Ovary (tissue), 9 donors: ENCODE data around the gene NUB1. TPM values are rescaled to one million over a fixed set of nuclear protein-coding genes. Genes with fewer than 3 reads are reported as not detected.

Source experiments
- DNase-seq, 5 donors: peaks; one replicate each; pipeline ENCODE4 v3.0.0-alpha.2; 2019 to 2020
- H3K27ac ChIP-seq, 2 donors: fragments of 200-600 bp; one replicate each; pipeline versions ENCODE4 v1.5.1 to v1.8.0; 2019 to 2022
- H3K27me3 ChIP-seq: fragments of 200-600 bp; one replicate; pipeline ENCODE4 v1.8.0; 2022
- H3K36me3 ChIP-seq: fragments of 200-600 bp; sonication (generic); one replicate; pipeline ENCODE4 v1.5.1; 2019
- H3K4me1 ChIP-seq: one replicate; pipeline ENCODE4 v1.8.1; 2013; ENCODE audit warnings: mild to moderate bottlenecking, moderate library complexity; ENCODE audit not compliant: insufficient read depth
- H3K4me3 ChIP-seq: fragments of 200-600 bp; sonication (generic); one replicate; pipeline ENCODE4 v1.5.1; 2017
- H3K9me3 ChIP-seq, 2 donors: fragments of 200-600 bp in 1 of 2; sonication (generic) in 1 of 2; one replicate each; pipeline versions ENCODE4 v1.5.1 to v1.8.1; 2013 to 2019; ENCODE audit warnings: mild to moderate bottlenecking in 1 of 2, moderate library complexity in 1 of 2
- CTCF ChIP-seq, 3 donors: fragments of 450-650 bp in 2 of 3; fragments of 200-600 bp in 1 of 3; IDR thresholded peaks; one replicate each; pipeline versions ENCODE4 v1.5.1 to v1.8.0; 2016 to 2022; ENCODE audit warnings: antibody characterized with exemption in 3 of 3, mild to moderate bottlenecking in 1 of 3
- EP300 ChIP-seq: sonication (generic); formaldehyde crosslinking; IDR thresholded peaks from one replicate; pipeline ENCODE4 v1.6.1; 2017; ENCODE audit warnings: antibody characterized with exemption
- POLR2A ChIP-seq: fragments of 450-650 bp; IDR thresholded peaks from one replicate; pipeline ENCODE4 v1.6.1; 2017; ENCODE audit warnings: antibody characterized with exemption, mild to moderate bottlenecking, moderate library complexity
- WGBS, 3 donors: extraction: QIAGEN DNeasy Blood & Tissue Kit in 1 of 3; methylation state at CpG; one replicate each; pipeline versions ENCODE4 v1.1.5 to v1.1.7; 2013 to 2017; 5-methylcytosine and 5-hydroxymethylcytosine counted together
- intact Hi-C, 4 donors: fragments of 100-400 bp; cut with DNase I; formaldehyde crosslinking; loops; one replicate each; pipeline versions ENCODE4 v1.11.0 to v1.15.1; 2022 to 2023
- polyA plus RNA-seq, 2 donors: library from polyadenylated mRNA; stranded (reverse); fragments of 200-250 nt in 1 of 2; fragments of 350-450 nt in 1 of 2; fragmentation: Illumina TruSeq in 1 of 2; extraction: RNeasy Lipid Tissue Mini Kit (QIAGEN cat#74804) in 1 of 2; gene quantifications; one replicate each; pipeline ENCODE4 v1.2.3, GENCODE V29; 2013 to 2014
- total RNA-seq, 7 donors: library from RNA; depleted of rRNA in 2 of 7; stranded (reverse); fragments of >200 nt in 2 of 7; fragmentation: NEBNext Ultra II Directional in 3 of 7; extraction: Animal tissue kit (Norgen Biotek cat#: 25700) in 3 of 7; gene quantifications; one replicate each; pipeline versions ENCODE4 v1.1.0 to v1.2.4, GENCODE V29; 2016 to 2023
- donor health status: DM: no; HTN: no; CAD: no; lungs with moderate emphysema.
- donor health status: DM: no; HTN: no; CAD: no.
- donor health status: Bipolar disorder and iron deficiency.
- donor health status: DM: yes; HTN: yes; CAD: no.
- donor health status: DM: no; HTN: no; CAD: no.
- donor health status: DM: yes; HTN: yes; CAD: no.

Gene NUB1
- total and polyA plus RNA-seq, 9 donors, result 33.8 to 162 (median 45.6) TPM

GRCh38 chr7:151424799-151425198 is 83.2 kb downstream of the NUB1 start:
- intact Hi-C loops, result no loop called here
- no peak overlapping the region for H3K27ac ChIP-seq
- DNase-seq, result peak in 3 of 5 donors; percentile 4 to 21 (median 8)

GRCh38 chr7:151425670-151426440 is 84.2 kb downstream of the NUB1 start:
- WGBS, 3 donors, result 14 to 26% (median 17%) methylated on average over 7 of the region's 7 CpGs
- peak; percentile 46 to 64 (median 51) for DNase-seq
- Histone ChIP-seq H3K9me3 (no peaks in the 10 kb centered on the region), H3K4me1 (peaks cover 5% of the 10 kb centered on the region), H3K27ac (peak overlapping the region in 1 of 2 donors; percentile 82), H3K27me3 (no peaks in the 10 kb centered on the region), H3K4me3 (no peak overlapping the region), H3K36me3 (no peaks in the 10 kb centered on the region)
- no peak for TF ChIP-seq CTCF (IDR thresholded peaks at IDR 0.05)
- no peak for TF ChIP-seq EP300
- TF ChIP-seq POLR2A, result no peak
- intact Hi-C loops, result no loop called here

More at GRCh38 chr7:151424799-151425198, 83.2 kb downstream of the NUB1 start:
- H3K9me3 ChIP-seq, result no peaks in the 10 kb centered on the region
- TF ChIP-seq EP300 (no peak), POLR2A (no peak), CTCF (IDR thresholded peaks at IDR 0.05) (no peak)
- H3K27me3 ChIP-seq, result no peaks in the 10 kb centered on the region
- no peak overlapping the region for H3K4me3 ChIP-seq
- 56 to 65% (median 64%) methylated on average over 5 of the region's 5 CpGs for WGBS, 3 donors
- H3K4me1 ChIP-seq, result peaks cover 5% of the 10 kb centered on the region
- no peaks in the 10 kb centered on the region for H3K36me3 ChIP-seq

- peak overlapping the region; percentile 62 to 82 for H3K27ac ChIP-seq
- intact Hi-C loops, result no loop called here
- peaks cover 5% of the 10 kb centered on the region for H3K4me1 ChIP-seq
- 1 to 7% (median 2%) methylated on average over 14 of the region's 14 CpGs for WGBS, 3 donors
- no peak overlapping the region for H3K4me3 ChIP-seq
- TF ChIP-seq CTCF (IDR thresholded peaks at IDR 0.05), result no peak
- peak; percentile 18 for TF ChIP-seq POLR2A
- peak; percentile 92 for TF ChIP-seq EP300
- no peaks in the 10 kb centered on the region for H3K27me3 ChIP-seq
- H3K36me3 ChIP-seq, result no peaks in the 10 kb centered on the region
- no peaks in the 10 kb centered on the region for H3K9me3 ChIP-seq
- DNase-seq, result peak; percentile 87 to 96 (median 93)
Observed at GRCh38 chr7:151426441-151426903, 84.9 kb downstream of the NUB1 start.

- Histone ChIP-seq H3K4me3 (no peak overlapping the region), H3K4me1 (peaks cover 5% of the 10 kb centered on the region), H3K27me3 (no peaks in the 10 kb centered on the region), H3K36me3 (no peaks in the 10 kb centered on the region), H3K27ac (peak overlapping the region; percentile 62 to 82), H3K9me3 (no peaks in the 10 kb centered on the region)
- 75 to 76% (median 76%) methylated on average over 22 to 23 of the region's 23 CpGs for WGBS, 3 donors
- peak in 3 of 5 donors; percentile 45 to 69 (median 55) for DNase-seq
- TF ChIP-seq CTCF (IDR thresholded peaks at IDR 0.05) (no peak), POLR2A (no peak), EP300 (no peak)
- intact Hi-C loops, result no loop called here
Observed at GRCh38 chr7:151426904-151427704, 85.5 kb downstream of the NUB1 start.
